B cell (primary cell): ENCODE data around the gene ABHD14A. TPM values are rescaled to one million over a fixed set of nuclear protein-coding genes. Genes with fewer than 3 reads are reported as not detected.

Experiments
- ATAC-seq: fragments of 200-7000 bp; cut with Tn5 transposase; one replicate; pipeline ENCODE4 v1.10.0; 2021; ENCODE audit warnings: low read depth, mild to moderate bottlenecking, moderate number of reproducible peaks, moderate library complexity
- CTCF ChIA-PET: fragments of 350-600 bp; sonication (Branson Sonifier 250); formaldehyde crosslinking; loops from one replicate; lab custom pipeline; 2021; ENCODE audit warnings: antibody characterized with exemption, inconsistent platforms; lab: Charles Lee
- POLR2A ChIA-PET: fragments of 350-600 bp; sonication (Branson Sonifier 250); formaldehyde crosslinking; loops from one replicate; lab custom pipeline; 2021; ENCODE audit warnings: antibody characterized with exemption; lab: Charles Lee
- DNase-seq: peaks from one replicate; pipeline ENCODE4 v3.0.0; 2013
- H2AFZ ChIP-seq: 2 replicates; pipeline ENCODE4 v1.6.1; 2012; ENCODE audit warnings: mild to moderate bottlenecking, low read depth, low read length; ENCODE audit not compliant: insufficient read depth, poor library complexity, severe bottlenecking
- H3K27ac ChIP-seq, 2 donors: 1 replicate in 1 of 2; 2 replicates in 1 of 2; pipeline ENCODE4 v1.5.1; 2012 to 2013; ENCODE audit warnings: low read length in 2 of 2, mild to moderate bottlenecking in 2 of 2, moderate library complexity in 1 of 2
- H3K27me3 ChIP-seq, 4 experiments: fragments of 200-600 bp in 1 of 4; sonication (generic) in 1 of 4; replicated peaks in 1 of 4; 1 replicate in 2 of 4; 2 replicates in 2 of 4; pipeline versions ENCODE4 v1.6.1 to v1.7.0; 2013 to 2016; ENCODE audit warnings: low read length in 3 of 4, mild to moderate bottlenecking in 2 of 4, mixed read lengths in 1 of 4, moderate library complexity in 1 of 4; ENCODE audit not compliant: insufficient read depth in 4 of 4, control insufficient read depth in 3 of 4; ENCODE audit errors: control extremely low read depth in 1 of 4
- H3K36me3 ChIP-seq, 2 experiments: replicated peaks in 1 of 2; 1 replicate in 1 of 2; 2 replicates in 1 of 2; pipeline versions ENCODE4 v1.6.1 to v1.7.1; 2013; ENCODE audit warnings: low read length in 1 of 2; ENCODE audit not compliant: insufficient read depth in 2 of 2, control insufficient read depth in 1 of 2; ENCODE audit errors: control extremely low read depth in 1 of 2, extremely low read depth in 1 of 2
- H3K4me1 ChIP-seq, 2 donors: fragments of 200-600 bp in 1 of 2; sonication (generic) in 1 of 2; 1 replicate in 1 of 2; 2 replicates in 1 of 2; pipeline versions ENCODE4 v1.5.1 to v1.6.1; 2013 to 2017; ENCODE audit warnings: low read length in 2 of 2; ENCODE audit not compliant: control insufficient read depth in 2 of 2, insufficient read depth in 2 of 2
- H3K4me2 ChIP-seq: replicated peaks from 2 replicates; pipeline ENCODE3; 2012; ENCODE audit warnings: mild to moderate bottlenecking, low read depth, low read length; ENCODE audit not compliant: poor library complexity, severe bottlenecking
- H3K4me3 ChIP-seq, 5 experiments: fragments of 200-600 bp in 1 of 5; sonication (generic) in 1 of 5; 1 replicate in 3 of 5; 2 replicates in 2 of 5; pipeline versions ENCODE4 v1.5.1 to v1.7.0; 2011 to 2016; ENCODE audit warnings: low read length in 4 of 5, mild to moderate bottlenecking in 4 of 5, low read depth in 2 of 5, control low read depth in 1 of 5, moderate library complexity in 1 of 5; ENCODE audit not compliant: insufficient read depth in 1 of 5; ENCODE audit errors: control extremely low read depth in 1 of 5, extremely low read depth in 1 of 5
- H3K79me2 ChIP-seq: fragments of 200-600 bp; sonication (generic); one replicate; pipeline ENCODE4 v1.6.0; 2016; ENCODE audit warnings: low read length; ENCODE audit not compliant: control insufficient read depth, insufficient read depth
- H3K9ac ChIP-seq: fragments of 200-600 bp; sonication (generic); 2 replicates; pipeline ENCODE4 v1.6.1; 2017; ENCODE audit warnings: mild to moderate bottlenecking, low read length, moderate library complexity
- H3K9me3 ChIP-seq, 3 donors: one replicate each; pipeline versions ENCODE4 v1.6.1 to v1.7.1; 2013; ENCODE audit warnings: low read length in 2 of 3; ENCODE audit not compliant: control insufficient read depth in 2 of 3, insufficient read depth in 1 of 3; ENCODE audit errors: control extremely low read depth in 1 of 3
- H4K20me1 ChIP-seq: 2 replicates; pipeline ENCODE4 v1.6.0; 2012; ENCODE audit warnings: mild to moderate bottlenecking, low read length; ENCODE audit not compliant: insufficient read depth, control insufficient read depth, poor library complexity, severe bottlenecking
- H3K27ac Mint-ChIP-seq: one replicate; pipeline ENCODE4 v1.8.0; 2021; ENCODE audit warnings: mixed read lengths
- H3K27me3 Mint-ChIP-seq: one replicate; pipeline ENCODE4 v1.8.0; 2021; ENCODE audit warnings: mixed read lengths
- H3K4me1 Mint-ChIP-seq: one replicate; pipeline ENCODE4 v1.8.0; 2021; ENCODE audit warnings: mixed read lengths
- H3K4me3 Mint-ChIP-seq: one replicate; pipeline ENCODE4 v1.8.0; 2021; ENCODE audit warnings: mixed read lengths
- H3K9me3 Mint-ChIP-seq: one replicate; pipeline ENCODE4 v1.8.0; 2022; ENCODE audit warnings: mixed read lengths; ENCODE audit not compliant: insufficient read depth
- EZH2 ChIP-seq: IDR thresholded peaks from 2 replicates; pipeline ENCODE4 v1.6.1; 2012; ENCODE audit warnings: borderline replicate concordance, low read depth, mild to moderate bottlenecking, moderate library complexity, low read length; ENCODE audit not compliant: insufficient read depth, poor library complexity, severe bottlenecking
- WGBS: methylation state at CpG from one replicate; pipeline ENCODE4 v1.1.5; 2013; ENCODE audit warnings: missing lambda C conversion rate; ENCODE audit not compliant: insufficient coverage; 5-methylcytosine and 5-hydroxymethylcytosine counted together
- intact Hi-C: fragments of 100-400 bp; cut with micrococcal nuclease; formaldehyde crosslinking; loops from one replicate; pipeline ENCODE4 v1.10.0; 2022
- polyA plus RNA-seq: library from polyadenylated mRNA; depleted of rRNA; stranded (reverse); fragments of >200 nt; gene quantifications from 2 replicates; pipeline ENCODE4 v1.2.3, GENCODE V29; 2012
- total RNA-seq, 2 donors: library from RNA; stranded (reverse); fragments of 120-200 nt in 1 of 2; gene quantifications; 1 replicate in 1 of 2; 2 replicates in 1 of 2; pipeline versions ENCODE4 v1.2.3 to v1.2.4, GENCODE V29; 2013 to 2022
- TF ChIP-seq, protein P1 (sequence below): fragments of 200-600 bp; IDR thresholded peaks from one replicate; pipeline ENCODE4 v1.8.0; 2022; ENCODE audit warnings: antibody characterized with exemption, mild to moderate bottlenecking

The ABHD14A gene
- total and polyA plus RNA-seq, 2 donors (not counting 1 experiment from before 2014, with no cell fraction given) = 11.9 to 28.8 TPM

DNA sequence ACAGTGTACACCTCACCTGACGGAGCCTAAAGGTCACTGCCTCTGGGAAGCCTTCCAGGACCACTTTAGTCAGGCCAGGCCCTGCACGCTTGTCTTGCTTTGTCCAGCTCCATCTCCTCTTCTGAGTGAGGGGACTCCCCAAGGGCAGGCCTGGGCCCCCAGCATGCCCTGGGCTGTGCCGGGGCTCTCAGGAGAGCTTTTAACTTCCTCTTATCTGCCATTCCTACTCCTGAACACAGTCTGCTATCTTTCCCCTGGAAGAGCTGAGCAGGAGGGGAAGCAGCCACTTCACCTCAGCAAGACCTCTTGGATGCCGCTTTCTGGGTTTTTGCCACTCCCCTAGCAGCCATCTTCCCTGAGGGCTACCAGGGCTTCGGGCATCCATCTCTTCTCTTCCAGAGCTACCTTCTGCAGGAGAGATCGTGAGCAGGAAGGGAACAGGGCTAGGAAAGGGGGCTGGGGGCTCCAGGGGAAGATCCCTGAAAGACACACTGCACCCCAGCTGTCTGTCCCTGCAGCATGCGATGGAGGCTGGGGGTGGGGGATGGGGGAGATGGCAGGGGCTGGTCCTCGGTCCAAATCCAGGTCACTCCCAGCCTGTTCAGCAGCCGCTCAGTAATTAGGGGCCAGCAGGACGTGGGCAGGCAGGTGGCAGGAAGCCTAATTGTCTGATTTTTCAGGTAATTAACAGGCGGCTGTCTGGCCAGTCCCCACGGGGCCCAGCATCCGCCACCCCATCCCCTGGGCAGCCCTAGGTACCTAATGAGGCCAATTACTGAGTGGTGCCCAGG lies 40.8 kb downstream of the ABHD14A start:
- Histone ChIP-seq H3K27ac (no peak overlapping the region), H3K4me3 (no peak overlapping the region), H2AFZ (no peak overlapping the region), H3K4me2 (no peak overlapping the region), H4K20me1 (no peaks in the 10 kb centered on the region), H3K79me2 (no peaks in the 10 kb centered on the region), H3K27me3 (peaks cover 0 to 3% (median 0%) of the 10 kb centered on the region in 4 experiments), H3K36me3 (no peaks in the 10 kb centered on the region), H3K9me3 (no peaks in the 10 kb centered on the region), H3K4me1 (no peaks in the 10 kb centered on the region), H3K9ac (no peak overlapping the region)
- Mint-ChIP-seq H3K4me1 (no peaks in the 10 kb centered on the region), H3K4me3 (no peak overlapping the region), H3K27ac (no peak overlapping the region), H3K9me3 (no peaks in the 10 kb centered on the region), H3K27me3 (peaks cover 3% of the 10 kb centered on the region)
- ATAC-seq = no peak
- intact Hi-C loops = no loop called here
- DNase-seq = no peak
- TF ChIP-seq EZH2 = no peak
- TF ChIP-seq, protein P1, sequence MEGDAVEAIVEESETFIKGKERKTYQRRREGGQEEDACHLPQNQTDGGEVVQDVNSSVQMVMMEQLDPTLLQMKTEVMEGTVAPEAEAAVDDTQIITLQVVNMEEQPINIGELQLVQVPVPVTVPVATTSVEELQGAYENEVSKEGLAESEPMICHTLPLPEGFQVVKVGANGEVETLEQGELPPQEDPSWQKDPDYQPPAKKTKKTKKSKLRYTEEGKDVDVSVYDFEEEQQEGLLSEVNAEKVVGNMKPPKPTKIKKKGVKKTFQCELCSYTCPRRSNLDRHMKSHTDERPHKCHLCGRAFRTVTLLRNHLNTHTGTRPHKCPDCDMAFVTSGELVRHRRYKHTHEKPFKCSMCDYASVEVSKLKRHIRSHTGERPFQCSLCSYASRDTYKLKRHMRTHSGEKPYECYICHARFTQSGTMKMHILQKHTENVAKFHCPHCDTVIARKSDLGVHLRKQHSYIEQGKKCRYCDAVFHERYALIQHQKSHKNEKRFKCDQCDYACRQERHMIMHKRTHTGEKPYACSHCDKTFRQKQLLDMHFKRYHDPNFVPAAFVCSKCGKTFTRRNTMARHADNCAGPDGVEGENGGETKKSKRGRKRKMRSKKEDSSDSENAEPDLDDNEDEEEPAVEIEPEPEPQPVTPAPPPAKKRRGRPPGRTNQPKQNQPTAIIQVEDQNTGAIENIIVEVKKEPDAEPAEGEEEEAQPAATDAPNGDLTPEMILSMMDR = no peak
- CTCF ChIA-PET = interaction anchor here (1.5 kb wide), 1 partner anchor 35 kb away, joined by 3 read pairs; no protein-coding TSS in a partner anchor
- POLR2A ChIA-PET = no interaction called here
- 82% methylated on average over 11 of the region's 13 CpGs for WGBS

DNA sequence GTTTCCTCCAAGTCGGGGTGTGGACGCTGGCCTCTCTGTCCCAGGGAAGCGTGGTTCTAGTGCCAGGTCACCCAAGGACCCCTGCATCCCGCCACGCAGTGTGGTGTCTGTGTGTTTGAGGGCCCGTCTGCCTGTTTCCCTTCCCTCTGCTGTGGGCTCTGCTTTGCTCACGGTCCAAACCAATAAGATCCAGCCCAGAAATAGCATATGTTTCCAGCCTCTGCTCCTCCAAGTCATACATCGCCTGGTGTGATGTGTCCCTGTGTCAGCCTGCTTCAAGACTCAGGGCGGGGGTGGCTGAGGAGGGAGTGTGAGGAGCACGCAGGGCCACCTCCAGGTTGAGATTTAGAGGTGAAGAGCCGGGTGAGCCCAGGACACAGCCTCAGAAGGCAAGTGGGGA lies 42.7 kb downstream of the ABHD14A start:
- H3K27ac Mint-ChIP-seq = no peak overlapping the region
- no peaks in the 10 kb centered on the region for H3K9me3 Mint-ChIP-seq
- Histone ChIP-seq H3K79me2 (no peaks in the 10 kb centered on the region), H3K27me3 (peaks cover 0 to 3% (median 0%) of the 10 kb centered on the region in 4 experiments), H3K4me3 (no peak overlapping the region), H4K20me1 (no peaks in the 10 kb centered on the region), H3K36me3 (no peaks in the 10 kb centered on the region), H3K4me2 (no peak overlapping the region), H3K4me1 (no peaks in the 10 kb centered on the region), H2AFZ (no peak overlapping the region), H3K9ac (no peak overlapping the region), H3K9me3 (no peaks in the 10 kb centered on the region), H3K27ac (no peak overlapping the region)
- ChIA-PET CTCF (interaction anchor here (0.7 to 1.5 kb wide), 2 partner anchors 33 to 358 kb away, joined by 3 read pairs; no protein-coding TSS in a partner anchor), POLR2A (no interaction called here)
- WGBS = 92% methylated on average over 10 of the region's 11 CpGs
- ATAC-seq (no peak), DNase-seq (no peak)
- intact Hi-C loops = no loop called here
- TF ChIP-seq, protein P1 = no peak
- no peak for TF ChIP-seq EZH2
- peaks cover 1% of the 10 kb centered on the region for H3K4me1 Mint-ChIP-seq
- H3K4me3 Mint-ChIP-seq = no peak overlapping the region
- H3K27me3 Mint-ChIP-seq = peaks cover 3% of the 10 kb centered on the region
